Right ventricle myocardium inferior (tissue), 1 donor: ENCODE data around the gene PCSK2. TPM values are rescaled to one million over a fixed set of nuclear protein-coding genes. Genes with fewer than 3 reads are reported as not detected.

Experiments used
- ATAC-seq: fragments of 200-7000 bp; cut with Tn5 transposase; one replicate; pipeline ENCODE4 v1.9.1; 2020; ENCODE audit warnings: mild to moderate bottlenecking, moderate library complexity
- DNase-seq: peaks from one replicate; pipeline ENCODE4 v3.0.0; 2021; ENCODE audit errors: missing footprints
- intact Hi-C: fragments of 100-400 bp; cut with DNase I; formaldehyde crosslinking; loops from one replicate; pipeline ENCODE4 v1.11.0; 2022
- total RNA-seq: library from RNA; stranded (reverse); fragmentation: NEBNext Ultra II Directional; extraction: Animal tissue kit (Norgen Biotek cat#: 25700); gene quantifications from one replicate; pipeline ENCODE4 v1.2.1, GENCODE V29; 2021
- donor health status: DM: no; HTN: yes; CAD: no; lungs with severe emphysema.

PCSK2 gene
- total RNA-seq, 1 donor from 2014 or later = 1.3 TPM

GRCh38 chr20:17430125-17430950 is 203.5 kb downstream of the PCSK2 start:
- DNase-seq (no peak), ATAC-seq (no peak)
- intact Hi-C loops = no loop called here

- ATAC-seq = no peak
- intact Hi-C loops = loop anchor here (1.0 kb wide), 1 partner anchor 629 kb away; no protein-coding TSS in a partner anchor
- DNase-seq = peak; percentile 64
Observed at GRCh38 chr20:17431621-17432364, 205.0 kb downstream of the PCSK2 start.

GRCh38 chr20:17436664-17437063 is 209.8 kb downstream of the PCSK2 start:
- intact Hi-C loops = no loop called here
- no peak for ATAC-seq
- peak; percentile 45 for DNase-seq

- intact Hi-C loops = no loop called here
- ATAC-seq = no peak
- no peak for DNase-seq
Observed at GRCh38 chr20:17437251-17437650, 210.4 kb downstream of the PCSK2 start.

- no peak for ATAC-seq
- no peak for DNase-seq
- intact Hi-C loops = no loop called here
Observed at GRCh38 chr20:17438436-17439039, 211.7 kb downstream of the PCSK2 start.

- intact Hi-C loops = no loop called here
- DNase-seq (no peak), ATAC-seq (no peak)
Observed at GRCh38 chr20:17439616-17440296, 212.9 kb downstream of the PCSK2 start.

GRCh38 chr20:17441745-17442144 is 214.9 kb downstream of the PCSK2 start:
- no peak for ATAC-seq
- DNase-seq = no peak
- intact Hi-C loops = no loop called here

- intact Hi-C loops = no loop called here
- ATAC-seq (no peak), DNase-seq (no peak)
Observed at GRCh38 chr20:17442588-17442987, 215.7 kb downstream of the PCSK2 start.

GRCh38 chr20:17443131-17443858 is 216.5 kb downstream of the PCSK2 start:
- intact Hi-C loops = no loop called here
- ATAC-seq (no peak), DNase-seq (no peak)

- no peak for ATAC-seq
- no peak for DNase-seq
- intact Hi-C loops = no loop called here
Observed at GRCh38 chr20:17444091-17444490, 217.3 kb downstream of the PCSK2 start.

- intact Hi-C loops = no loop called here
- ATAC-seq = no peak
- no peak for DNase-seq
Observed at GRCh38 chr20:17445543-17445942, 218.7 kb downstream of the PCSK2 start.

- DNase-seq (no peak), ATAC-seq (no peak)
- intact Hi-C loops = no loop called here
Observed at GRCh38 chr20:17446171-17446570, 219.3 kb downstream of the PCSK2 start.

- no peak for DNase-seq
- intact Hi-C loops = no loop called here
- no peak for ATAC-seq
Observed at GRCh38 chr20:17448071-17448470, 221.2 kb downstream of the PCSK2 start.

- intact Hi-C loops = no loop called here
- no peak for DNase-seq
- no peak for ATAC-seq
Observed at GRCh38 chr20:17449031-17449430, 222.2 kb downstream of the PCSK2 start.

GRCh38 chr20:17452441-17452840 is 225.6 kb downstream of the PCSK2 start:
- intact Hi-C loops = no loop called here
- ATAC-seq (no peak), DNase-seq (no peak)

GRCh38 chr20:17453592-17453991 is 226.8 kb downstream of the PCSK2 start:
- ATAC-seq (no peak), DNase-seq (no peak)
- intact Hi-C loops = no loop called here

- no peak for ATAC-seq
- intact Hi-C loops = no loop called here
- DNase-seq = no peak
Observed at GRCh38 chr20:17456279-17456678, 229.4 kb downstream of the PCSK2 start.

GRCh38 chr20:17457079-17457478 is 230.2 kb downstream of the PCSK2 start:
- ATAC-seq = no peak
- DNase-seq = no peak
- intact Hi-C loops = no loop called here
